ENCODE measurements around the gene MAPK9.

- TF ChIP-seq EZH2 (IDR thresholded peaks at IDR 0.05; ENCODE audit: borderline replicate concordance): no peak
- TF ChIP-seq, protein P1, sequence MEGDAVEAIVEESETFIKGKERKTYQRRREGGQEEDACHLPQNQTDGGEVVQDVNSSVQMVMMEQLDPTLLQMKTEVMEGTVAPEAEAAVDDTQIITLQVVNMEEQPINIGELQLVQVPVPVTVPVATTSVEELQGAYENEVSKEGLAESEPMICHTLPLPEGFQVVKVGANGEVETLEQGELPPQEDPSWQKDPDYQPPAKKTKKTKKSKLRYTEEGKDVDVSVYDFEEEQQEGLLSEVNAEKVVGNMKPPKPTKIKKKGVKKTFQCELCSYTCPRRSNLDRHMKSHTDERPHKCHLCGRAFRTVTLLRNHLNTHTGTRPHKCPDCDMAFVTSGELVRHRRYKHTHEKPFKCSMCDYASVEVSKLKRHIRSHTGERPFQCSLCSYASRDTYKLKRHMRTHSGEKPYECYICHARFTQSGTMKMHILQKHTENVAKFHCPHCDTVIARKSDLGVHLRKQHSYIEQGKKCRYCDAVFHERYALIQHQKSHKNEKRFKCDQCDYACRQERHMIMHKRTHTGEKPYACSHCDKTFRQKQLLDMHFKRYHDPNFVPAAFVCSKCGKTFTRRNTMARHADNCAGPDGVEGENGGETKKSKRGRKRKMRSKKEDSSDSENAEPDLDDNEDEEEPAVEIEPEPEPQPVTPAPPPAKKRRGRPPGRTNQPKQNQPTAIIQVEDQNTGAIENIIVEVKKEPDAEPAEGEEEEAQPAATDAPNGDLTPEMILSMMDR (IDR thresholded peaks at IDR 0.05; ENCODE audit: poor library complexity): no peak
Measured at GRCh38 chr5:180207593-180207992, 84.3 kb downstream of the MAPK9 start.
